Suprapubic skin (tissue), 3 donors: ENCODE measurements around the gene CCDC88A.

Experiments used
- POLR2A ChIP-seq, 2 donors: fragments of 450-650 bp; IDR thresholded peaks; one replicate each; pipeline ENCODE4 v1.6.1; 2017; ENCODE audit warnings: antibody characterized with exemption in 2 of 2, mild to moderate bottlenecking in 2 of 2, moderate library complexity in 2 of 2
- TF ChIP-seq, protein P1 (sequence below), 2 donors: fragments of 200-600 bp in 1 of 2; fragments of 450-650 bp in 1 of 2; sonication (generic) in 1 of 2; IDR thresholded peaks; one replicate each; pipeline ENCODE4 v1.5.1; 2016 to 2019; ENCODE audit warnings: antibody characterized with exemption in 2 of 2, mild to moderate bottlenecking in 1 of 2, moderate library complexity in 1 of 2

DNA sequence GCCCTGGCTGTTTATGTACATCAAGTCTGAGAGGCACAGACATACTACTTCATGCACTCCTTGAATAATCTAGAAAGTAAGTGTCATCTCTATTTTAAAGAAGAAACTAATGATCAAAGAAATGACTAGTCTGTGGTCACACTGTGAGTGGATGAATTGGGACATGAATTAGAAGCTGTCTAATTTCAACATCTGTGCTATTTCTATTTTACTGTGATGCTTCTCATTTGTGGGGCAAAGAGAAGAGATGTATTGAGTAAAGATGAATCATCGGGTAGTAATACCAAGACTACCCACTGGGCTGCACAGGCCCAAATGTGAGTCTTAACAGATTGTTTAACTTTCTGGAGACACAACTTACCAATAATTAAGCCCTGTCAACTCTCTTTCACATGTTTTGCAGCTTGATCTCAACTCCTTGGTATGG, 108.2 kb downstream of the CCDC88A start:
- TF ChIP-seq, protein P1, sequence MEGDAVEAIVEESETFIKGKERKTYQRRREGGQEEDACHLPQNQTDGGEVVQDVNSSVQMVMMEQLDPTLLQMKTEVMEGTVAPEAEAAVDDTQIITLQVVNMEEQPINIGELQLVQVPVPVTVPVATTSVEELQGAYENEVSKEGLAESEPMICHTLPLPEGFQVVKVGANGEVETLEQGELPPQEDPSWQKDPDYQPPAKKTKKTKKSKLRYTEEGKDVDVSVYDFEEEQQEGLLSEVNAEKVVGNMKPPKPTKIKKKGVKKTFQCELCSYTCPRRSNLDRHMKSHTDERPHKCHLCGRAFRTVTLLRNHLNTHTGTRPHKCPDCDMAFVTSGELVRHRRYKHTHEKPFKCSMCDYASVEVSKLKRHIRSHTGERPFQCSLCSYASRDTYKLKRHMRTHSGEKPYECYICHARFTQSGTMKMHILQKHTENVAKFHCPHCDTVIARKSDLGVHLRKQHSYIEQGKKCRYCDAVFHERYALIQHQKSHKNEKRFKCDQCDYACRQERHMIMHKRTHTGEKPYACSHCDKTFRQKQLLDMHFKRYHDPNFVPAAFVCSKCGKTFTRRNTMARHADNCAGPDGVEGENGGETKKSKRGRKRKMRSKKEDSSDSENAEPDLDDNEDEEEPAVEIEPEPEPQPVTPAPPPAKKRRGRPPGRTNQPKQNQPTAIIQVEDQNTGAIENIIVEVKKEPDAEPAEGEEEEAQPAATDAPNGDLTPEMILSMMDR (IDR thresholded peaks at IDR 0.05): peak in 1 of 2 donors; percentile 17
- no peak for TF ChIP-seq POLR2A (IDR thresholded peaks at IDR 0.05)
